Fibroblast of lung (primary cell): Measurements from ENCODE around the gene SLC35C1. TPM values are rescaled to one million over a fixed set of nuclear protein-coding genes. Genes with fewer than 3 reads are reported as not detected.

ENCODE experiments used
- DNase-seq, 2 donors: peaks; one replicate each; pipeline versions ENCODE4 v3.0.0 to v3.0.0-alpha.2; 2010; ENCODE audit warnings: low read depth in 2 of 2
- H2AFZ ChIP-seq: 2 replicates; pipeline ENCODE4 v1.5.1; 2012; ENCODE audit warnings: low read length, control low read depth, inconsistent platforms
- H3K27ac ChIP-seq: 2 replicates; pipeline ENCODE4 v1.5.1; 2011; ENCODE audit warnings: low read length, control low read depth; ENCODE audit not compliant: insufficient read depth
- H3K27me3 ChIP-seq: 2 replicates; pipeline ENCODE4 v1.5.1; 2011; ENCODE audit warnings: mild to moderate bottlenecking, low read length; ENCODE audit not compliant: control insufficient read depth, insufficient read depth
- H3K36me3 ChIP-seq: 2 replicates; pipeline ENCODE4 v1.5.1; 2011; ENCODE audit warnings: low read length; ENCODE audit not compliant: control insufficient read depth, insufficient read depth
- H3K4me1 ChIP-seq: 2 replicates; pipeline ENCODE4 v1.5.1; 2011; ENCODE audit warnings: low read length; ENCODE audit not compliant: control insufficient read depth, insufficient read depth; ENCODE audit errors: extremely low read depth
- H3K4me2 ChIP-seq: 2 replicates; pipeline ENCODE4 v1.5.1; 2011; ENCODE audit warnings: low read length, control low read depth; ENCODE audit not compliant: insufficient read depth; ENCODE audit errors: extremely low read depth
- H3K4me3 ChIP-seq, 4 experiments: fragments of 200-600 bp in 1 of 4; sonication (generic) in 1 of 4; replicated peaks in 1 of 4; 2 replicates each; pipeline ENCODE4 v1.5.1; 2011 to 2016; ENCODE audit warnings: low read length in 4 of 4, low read depth in 3 of 4, mild to moderate bottlenecking in 3 of 4, control low read depth in 2 of 4, inconsistent platforms in 1 of 4, mixed read lengths in 1 of 4; ENCODE audit not compliant: insufficient read depth in 1 of 4; ENCODE audit errors: control extremely low read depth in 1 of 4
- H3K79me2 ChIP-seq: 2 replicates; pipeline ENCODE4 v1.5.1; 2012; ENCODE audit warnings: mild to moderate bottlenecking, low read length, inconsistent platforms; ENCODE audit not compliant: control insufficient read depth, insufficient read depth
- H3K9ac ChIP-seq: 2 replicates; pipeline ENCODE4 v1.5.1; 2011; ENCODE audit warnings: mild to moderate bottlenecking, low read length, control low read depth; ENCODE audit not compliant: insufficient read depth
- H3K9me3 ChIP-seq: 2 replicates; pipeline ENCODE4 v1.5.1; 2012; ENCODE audit warnings: low read depth, low read length; ENCODE audit not compliant: control insufficient read depth, insufficient read depth
- H4K20me1 ChIP-seq: 2 replicates; pipeline ENCODE4 v1.5.1; 2011; ENCODE audit warnings: low read length; ENCODE audit not compliant: control insufficient read depth, insufficient read depth; ENCODE audit errors: extremely low read depth
- CTCF ChIP-seq, 2 donors: IDR thresholded peaks in 1 of 2; conservative IDR thresholded peaks in 1 of 2; 1 replicate in 1 of 2; 2 replicates in 1 of 2; pipeline ENCODE4 v1.5.1; 2011 to 2012; ENCODE audit warnings: low read length in 2 of 2, control low read depth in 1 of 2, inconsistent platforms in 1 of 2, low read depth in 1 of 2, mild to moderate bottlenecking in 1 of 2
- EZH2 ChIP-seq: IDR thresholded peaks from 2 replicates; pipeline ENCODE4 v1.5.1; 2012; ENCODE audit warnings: low read length, control low read depth, mild to moderate bottlenecking; ENCODE audit errors: missing control alignments
- polyA plus RNA-seq, 2 donors: library from polyadenylated mRNA; depleted of rRNA in 1 of 2; stranded (reverse) in 1 of 2; unstranded in 1 of 2; fragments of >200 nt; gene quantifications; 2 replicates each; pipeline ENCODE4 v1.2.1, GENCODE V29; 2011 to 2012; ENCODE audit warnings: missing spikeins in 1 of 2
- total RNA-seq: library from RNA; depleted of rRNA; stranded (reverse); fragments of >200 nt; gene quantifications from 2 replicates; pipeline ENCODE4 v1.2.1, GENCODE V29; 2014

Gene SLC35C1
- total and polyA plus RNA-seq, 2 donors (not counting 1 experiment from before 2014, with no cell fraction given) = 6.7 to 10.4 TPM

GRCh38 chr11:45774786-45775185 lies 30.2 kb upstream of the SLC35C1 start:
- DNase-seq = no peak

GRCh38 chr11:45777127-45777969 lies 27.6 kb upstream of the SLC35C1 start:
- DNase-seq = peak in 1 of 2 donors; percentile 33
- TF ChIP-seq EZH2 (no peak), CTCF (conservative IDR thresholded peaks at IDR 0.05 in 1 of 2, IDR thresholded peaks at IDR 0.05 in 1 of 2; ENCODE audit: low read depth in 1 of 2, low read length in 2 of 2) (no peak)
- H3K4me3 ChIP-seq = no peak overlapping the region
- no peaks in the 10 kb centered on the region for H3K79me2 ChIP-seq
- no peak overlapping the region for H3K4me2 ChIP-seq
- no peak overlapping the region for H3K9ac ChIP-seq
- H3K27me3 ChIP-seq = no peaks in the 10 kb centered on the region
- no peak overlapping the region for H3K27ac ChIP-seq
- H2AFZ ChIP-seq = no peak overlapping the region
- no peaks in the 10 kb centered on the region for H3K36me3 ChIP-seq
- H3K9me3 ChIP-seq = no peaks in the 10 kb centered on the region
- no peaks in the 10 kb centered on the region for H4K20me1 ChIP-seq
- peaks cover 2% of the 10 kb centered on the region for H3K4me1 ChIP-seq

More at GRCh38 chr11:45774786-45775185, 30.2 kb upstream of the SLC35C1 start:
- H4K20me1 ChIP-seq = no peaks in the 10 kb centered on the region
- H3K4me1 ChIP-seq = peaks cover 2% of the 10 kb centered on the region
- H3K4me3 ChIP-seq = no peak overlapping the region
- no peaks in the 10 kb centered on the region for H3K9me3 ChIP-seq
- no peak overlapping the region for H3K4me2 ChIP-seq
- no peak for TF ChIP-seq CTCF (conservative IDR thresholded peaks at IDR 0.05 in 1 of 2, IDR thresholded peaks at IDR 0.05 in 1 of 2; ENCODE audit: low read depth in 1 of 2, low read length in 2 of 2)
- no peak for TF ChIP-seq EZH2
- no peak overlapping the region for H3K9ac ChIP-seq
- H2AFZ ChIP-seq = no peak overlapping the region
- no peaks in the 10 kb centered on the region for H3K27me3 ChIP-seq
- H3K27ac ChIP-seq = no peak overlapping the region
- H3K79me2 ChIP-seq = no peaks in the 10 kb centered on the region
- H3K36me3 ChIP-seq = no peaks in the 10 kb centered on the region

GRCh38 chr11:45778341-45778740 lies 26.6 kb upstream of the SLC35C1 start:
- Histone ChIP-seq H3K27ac (no peak overlapping the region), H3K79me2 (no peaks in the 10 kb centered on the region), H3K4me3 (no peak overlapping the region), H3K27me3 (no peaks in the 10 kb centered on the region), H3K4me2 (no peak overlapping the region), H3K9me3 (no peaks in the 10 kb centered on the region), H3K36me3 (no peaks in the 10 kb centered on the region), H4K20me1 (no peaks in the 10 kb centered on the region), H3K4me1 (peaks cover 2% of the 10 kb centered on the region), H2AFZ (no peak overlapping the region), H3K9ac (no peak overlapping the region)
- DNase-seq = no peak
- TF ChIP-seq EZH2 (no peak), CTCF (conservative IDR thresholded peaks at IDR 0.05 in 1 of 2, IDR thresholded peaks at IDR 0.05 in 1 of 2; ENCODE audit: low read depth in 1 of 2, low read length in 2 of 2) (no peak)
